H9 (cell line): ENCODE measurements around the gene TBC1D22A. TPM values are rescaled to one million over a fixed set of nuclear protein-coding genes. Genes with fewer than 3 reads are reported as not detected.

ENCODE experiments used
- DNase-seq: peaks from one replicate; pipeline ENCODE4 v3.0.0-alpha.2; 2017
- H2AFZ ChIP-seq: one replicate; pipeline ENCODE4 v1.6.1; 2013; ENCODE audit warnings: mild to moderate bottlenecking, low read length, control low read depth, moderate library complexity
- H2AK5ac ChIP-seq: 2 replicates; pipeline ENCODE4 v1.6.1; 2013; ENCODE audit warnings: low read length, control low read depth, mixed read lengths; ENCODE audit not compliant: insufficient read length
- H2BK120ac ChIP-seq: one replicate; pipeline ENCODE4 v1.6.1; 2013; ENCODE audit warnings: low read depth, mild to moderate bottlenecking, low read length, control low read depth, inconsistent platforms; ENCODE audit not compliant: poor library complexity, severe bottlenecking
- H2BK12ac ChIP-seq: 2 replicates; pipeline ENCODE4 v1.6.1; 2013; ENCODE audit warnings: low read length, control low read depth, mixed read lengths, low read depth; ENCODE audit not compliant: insufficient read length
- H2BK15ac ChIP-seq: 2 replicates; pipeline ENCODE4 v1.6.1; 2013; ENCODE audit warnings: low read depth, low read length, control low read depth
- H2BK20ac ChIP-seq: one replicate; pipeline ENCODE4 v1.6.1; 2013; ENCODE audit warnings: low read depth, mild to moderate bottlenecking, low read length, control low read depth, inconsistent platforms; ENCODE audit not compliant: poor library complexity, severe bottlenecking
- H2BK5ac ChIP-seq: 2 replicates; pipeline ENCODE4 v1.6.1; 2013; ENCODE audit warnings: low read length, control low read depth, mixed read lengths; ENCODE audit not compliant: insufficient read length
- H3K14ac ChIP-seq: 2 replicates; pipeline ENCODE4 v1.6.1; 2013; ENCODE audit warnings: low read length, control low read depth; ENCODE audit not compliant: insufficient read depth
- H3K18ac ChIP-seq: 2 replicates; pipeline ENCODE4 v1.6.1; 2013; ENCODE audit warnings: low read depth, mild to moderate bottlenecking, mixed read lengths, low read length, control low read depth; ENCODE audit not compliant: insufficient read length
- H3K23ac ChIP-seq: 2 replicates; pipeline ENCODE4 v1.6.1; 2013; ENCODE audit warnings: low read length, control low read depth, mixed read lengths, low read depth; ENCODE audit not compliant: insufficient read length
- H3K23me2 ChIP-seq: 2 replicates; pipeline ENCODE4 v1.6.1; 2013; ENCODE audit warnings: low read depth, mild to moderate bottlenecking, mixed read lengths, low read length, control low read depth; ENCODE audit not compliant: insufficient read length, poor library complexity, severe bottlenecking
- H3K27ac ChIP-seq: 2 replicates; pipeline ENCODE4 v1.5.1; 2013; ENCODE audit warnings: low read length, control low read depth, mixed read lengths, low read depth; ENCODE audit not compliant: insufficient read length
- H3K27me3 ChIP-seq: 2 replicates; pipeline ENCODE4 v1.6.1; 2013; ENCODE audit warnings: low read length, control low read depth, inconsistent platforms; ENCODE audit not compliant: insufficient read depth
- H3K4ac ChIP-seq: 2 replicates; pipeline ENCODE4 v1.6.1; 2013; ENCODE audit warnings: low read depth, mild to moderate bottlenecking, control low read depth, inconsistent platforms, low read length, moderate library complexity
- H3K4me1 ChIP-seq: 2 replicates; pipeline ENCODE4 v1.6.1; 2013; ENCODE audit warnings: low read length, control low read depth, inconsistent platforms; ENCODE audit not compliant: insufficient read depth
- H3K4me2 ChIP-seq: 2 replicates; pipeline ENCODE4 v1.6.1; 2013; ENCODE audit warnings: low read length, control low read depth, mixed read lengths; ENCODE audit not compliant: insufficient read length, insufficient read depth
- H3K56ac ChIP-seq: 2 replicates; pipeline ENCODE4 v1.6.1; 2013; ENCODE audit warnings: low read depth, mild to moderate bottlenecking, mixed read lengths, low read length, control low read depth; ENCODE audit not compliant: insufficient read length
- H3K79me1 ChIP-seq: 2 replicates; pipeline ENCODE4 v1.6.1; 2013; ENCODE audit warnings: low read depth, mild to moderate bottlenecking, moderate library complexity, low read length, control low read depth, inconsistent platforms; ENCODE audit not compliant: insufficient read depth, poor library complexity, severe bottlenecking
- H3K79me2 ChIP-seq: 2 replicates; pipeline ENCODE4 v1.6.1; 2013; ENCODE audit warnings: low read length, control low read depth, inconsistent platforms; ENCODE audit not compliant: insufficient read depth
- H3K9ac ChIP-seq: 2 replicates; pipeline ENCODE4 v1.6.1; 2013; ENCODE audit warnings: low read length, control low read depth, mixed read lengths; ENCODE audit not compliant: insufficient read length; ENCODE audit errors: extremely low read depth
- H3K9me3 ChIP-seq: one replicate; pipeline ENCODE4 v1.6.1; 2013; ENCODE audit warnings: low read depth, low read length, inconsistent platforms; ENCODE audit not compliant: control insufficient read depth
- H3T11ph ChIP-seq: one replicate; pipeline ENCODE4 v1.6.1; 2013; ENCODE audit warnings: mild to moderate bottlenecking, low read length, control low read depth, inconsistent platforms
- H4K20me1 ChIP-seq: one replicate; pipeline ENCODE4 v1.6.1; 2013; ENCODE audit not compliant: control insufficient read depth, insufficient read length, insufficient read depth
- H4K5ac ChIP-seq: 2 replicates; pipeline ENCODE4 v1.6.1; 2013; ENCODE audit warnings: low read depth, mild to moderate bottlenecking, mixed read lengths, low read length, control low read depth; ENCODE audit not compliant: insufficient read length
- H4K8ac ChIP-seq: replicated peaks from 2 replicates; pipeline ENCODE4 v1.6.1; 2013; ENCODE audit warnings: low read length, control low read depth, mixed read lengths, low read depth; ENCODE audit not compliant: insufficient read length
- H4K91ac ChIP-seq: 2 replicates; pipeline ENCODE4 v1.6.1; 2013; ENCODE audit warnings: low read depth, mild to moderate bottlenecking, moderate library complexity, mixed read lengths, low read length, control low read depth; ENCODE audit not compliant: insufficient read length
- H3K27ac Mint-ChIP-seq, 3 experiments: 2 replicates in 2 of 3; 3 replicates in 1 of 3; pipeline ENCODE4 v1.8.0; 2020 to 2021; ENCODE audit warnings: mixed read lengths in 3 of 3, mild to moderate bottlenecking in 1 of 3, moderate library complexity in 1 of 3
- H3K27me3 Mint-ChIP-seq: 2 replicates; pipeline ENCODE4 v1.8.0; 2021; ENCODE audit warnings: low read depth, mild to moderate bottlenecking, moderate library complexity, mixed read lengths
- H3K36me3 Mint-ChIP-seq, 3 experiments: 2 replicates in 2 of 3; 3 replicates in 1 of 3; pipeline ENCODE4 v1.8.0; 2020 to 2021; ENCODE audit warnings: low read depth in 3 of 3, mixed read lengths in 3 of 3; ENCODE audit not compliant: insufficient read depth in 1 of 3
- H3K4me1 Mint-ChIP-seq, 2 experiments: 2 replicates each; pipeline ENCODE4 v1.8.0; 2020; ENCODE audit warnings: mixed read lengths in 2 of 2
- H3K4me3 Mint-ChIP-seq, 2 experiments: 2 replicates in 1 of 2; 3 replicates in 1 of 2; pipeline ENCODE4 v1.8.0; 2020 to 2021; ENCODE audit warnings: mild to moderate bottlenecking in 2 of 2, mixed read lengths in 2 of 2, moderate library complexity in 1 of 2
- H3K9me3 Mint-ChIP-seq, 2 experiments: 2 replicates in 1 of 2; 3 replicates in 1 of 2; pipeline ENCODE4 v1.8.0; 2020; ENCODE audit warnings: mild to moderate bottlenecking in 2 of 2, mixed read lengths in 2 of 2, moderate library complexity in 1 of 2
- CTCF ChIP-seq: fragments of 200-600 bp; sonication (generic); conservative IDR thresholded peaks from 3 replicates; pipeline ENCODE4 v1.8.0; 2021; ENCODE audit warnings: antibody characterized with exemption, mild to moderate bottlenecking
- WGBS: extraction: QIAGEN DNeasy Blood & Tissue Kit; methylation state at CpG from one replicate; pipeline ENCODE4 v1.1.7; 2013; ENCODE audit warnings: missing lambda C conversion rate, low lambda C conversion rate, mixed read lengths; ENCODE audit not compliant: insufficient read length; ENCODE audit errors: extremely low coverage; 5-methylcytosine and 5-hydroxymethylcytosine counted together
- total RNA-seq: library from RNA; stranded (reverse); gene quantifications from 2 replicates; pipeline ENCODE4 v1.2.1, GENCODE V29; 2021

TBC1D22A gene
- total RNA-seq, 1 experiment from 2014 or later = 20.8 TPM

- Histone ChIP-seq H3K79me1 (no peaks in the 10 kb centered on the region), H2BK20ac (no peak overlapping the region), H3K23me2 (no peaks in the 10 kb centered on the region), H3K79me2 (no peaks in the 10 kb centered on the region), H3K27me3 (no peaks in the 10 kb centered on the region), H4K5ac (no peak overlapping the region), H3K9me3 (no peaks in the 10 kb centered on the region), H3K14ac (no peak overlapping the region), H2BK5ac (no peak overlapping the region), H3K23ac (no peak overlapping the region), H2AK5ac (no peak overlapping the region), H3K9ac (no peak overlapping the region), H2BK12ac (no peak overlapping the region), H3K4me1 (no peaks in the 10 kb centered on the region), H3K18ac (no peak overlapping the region), H3K27ac (no peak overlapping the region), H3K4me2 (no peak overlapping the region), H3K4ac (no peak overlapping the region), H2BK15ac (no peak overlapping the region), H2BK120ac (no peak overlapping the region), H2AFZ (no peak overlapping the region), H4K91ac (no peak overlapping the region), H4K20me1 (peaks cover 2% of the 10 kb centered on the region), H3T11ph (no peak overlapping the region), H4K8ac (no peak overlapping the region), H3K56ac (no peak overlapping the region)
- H3K36me3 Mint-ChIP-seq = peaks cover 3 to 14% (median 8%) of the 10 kb centered on the region in 3 experiments; a peak in 5 of 7 replicates
- no peaks in the 10 kb centered on the region; the same call in 1 of the 2 replicates for H3K27me3 Mint-ChIP-seq
- no CpG with 5 or more reads among the region's 17 CpGs for WGBS
- H3K4me3 Mint-ChIP-seq = no peak overlapping the region
- no peak for TF ChIP-seq CTCF
- peaks cover 0 to 17% of the 10 kb centered on the region in 2 experiments; a peak in 2 of 5 replicates for H3K9me3 Mint-ChIP-seq
- DNase-seq = no peak
- H3K4me1 Mint-ChIP-seq = no peaks in the 10 kb centered on the region
- H3K27ac Mint-ChIP-seq = no peak overlapping the region
Observed at GRCh38 chr22:47173535-47174021, 411.1 kb downstream of the TBC1D22A start.
